Measurements from ENCODE around the gene RSPH6A. TPM values are rescaled to one million over a fixed set of nuclear protein-coding genes. Genes with fewer than 3 reads are reported as not detected.

RSPH6A gene
- total and polyA plus RNA-seq, 10 of the 15 experiments (the other 5 are each of a cell fraction or from before 2014, with no cell fraction given): 0.03 to 0.41 (median 0.22) TPM; not detected in 4

DNA sequence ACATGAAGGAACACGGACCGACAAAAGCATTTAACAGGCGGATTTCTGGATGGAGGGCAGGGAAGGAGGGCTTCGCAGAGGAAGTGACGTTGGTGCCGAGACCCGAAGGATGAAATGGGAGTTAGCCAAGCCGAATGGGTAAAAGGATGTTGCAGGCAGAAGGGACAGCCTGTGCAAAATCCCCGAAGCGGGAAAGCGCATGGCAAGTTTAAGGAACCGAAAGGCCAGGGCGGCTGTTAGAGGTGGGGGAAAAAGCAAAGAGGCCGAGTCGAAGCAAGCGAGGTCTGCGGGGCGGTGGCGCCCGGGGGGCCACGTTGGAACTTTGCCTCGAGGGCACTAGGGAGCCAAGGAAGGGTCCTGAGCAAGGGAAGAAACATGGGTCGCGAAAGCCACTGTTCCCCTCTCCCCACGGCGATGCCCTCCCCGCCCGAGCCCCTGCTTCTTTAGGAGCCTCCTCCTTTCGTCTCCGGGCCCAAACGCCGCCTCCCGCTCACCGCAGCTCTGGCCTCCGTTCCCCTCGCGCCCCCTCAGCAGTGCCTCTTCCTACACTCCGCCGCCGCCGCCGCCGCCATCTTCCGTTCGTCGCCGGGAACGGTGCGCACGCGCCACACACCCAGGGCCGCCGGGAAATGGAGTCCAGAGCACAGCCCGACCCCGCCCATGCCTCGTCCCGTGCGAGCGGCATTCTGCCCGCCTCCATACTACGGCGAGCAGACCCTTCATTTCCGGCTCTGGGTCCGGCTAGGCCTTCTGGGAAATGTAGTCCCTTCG, 47.6 kb upstream of the RSPH6A start, which contains the start of gene SYMPK (continued):
- TF ChIP-seq, protein P1, sequence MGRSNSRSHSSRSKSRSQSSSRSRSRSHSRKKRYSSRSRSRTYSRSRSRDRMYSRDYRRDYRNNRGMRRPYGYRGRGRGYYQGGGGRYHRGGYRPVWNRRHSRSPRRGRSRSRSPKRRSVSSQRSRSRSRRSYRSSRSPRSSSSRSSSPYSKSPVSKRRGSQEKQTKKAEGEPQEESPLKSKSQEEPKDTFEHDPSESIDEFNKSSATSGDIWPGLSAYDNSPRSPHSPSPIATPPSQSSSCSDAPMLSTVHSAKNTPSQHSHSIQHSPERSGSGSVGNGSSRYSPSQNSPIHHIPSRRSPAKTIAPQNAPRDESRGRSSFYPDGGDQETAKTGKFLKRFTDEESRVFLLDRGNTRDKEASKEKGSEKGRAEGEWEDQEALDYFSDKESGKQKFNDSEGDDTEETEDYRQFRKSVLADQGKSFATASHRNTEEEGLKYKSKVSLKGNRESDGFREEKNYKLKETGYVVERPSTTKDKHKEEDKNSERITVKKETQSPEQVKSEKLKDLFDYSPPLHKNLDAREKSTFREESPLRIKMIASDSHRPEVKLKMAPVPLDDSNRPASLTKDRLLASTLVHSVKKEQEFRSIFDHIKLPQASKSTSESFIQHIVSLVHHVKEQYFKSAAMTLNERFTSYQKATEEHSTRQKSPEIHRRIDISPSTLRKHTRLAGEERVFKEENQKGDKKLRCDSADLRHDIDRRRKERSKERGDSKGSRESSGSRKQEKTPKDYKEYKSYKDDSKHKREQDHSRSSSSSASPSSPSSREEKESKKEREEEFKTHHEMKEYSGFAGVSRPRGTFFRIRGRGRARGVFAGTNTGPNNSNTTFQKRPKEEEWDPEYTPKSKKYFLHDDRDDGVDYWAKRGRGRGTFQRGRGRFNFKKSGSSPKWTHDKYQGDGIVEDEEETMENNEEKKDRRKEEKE (IDR thresholded peaks at IDR 0.05): no peak
- TF ChIP-seq JUNB (IDR thresholded peaks at IDR 0.05) (no peak), NBN (IDR thresholded peaks at IDR 0.05) (peak; percentile 77), RCOR1 (conservative IDR thresholded peaks at IDR 0.05; ENCODE audit: low read depth, low read length) (no peak), NR2C1 (IDR thresholded peaks at IDR 0.05) (peak; percentile 71), RUNX3 (IDR thresholded peaks at IDR 0.05; ENCODE audit: low read length) (peak; percentile 36; the same call in 1 of the 2 replicates), ETV6 (conservative IDR thresholded peaks at IDR 0.05 in 1 of 2, IDR thresholded peaks at IDR 0.05 in 1 of 2; ENCODE audit: borderline replicate concordance in 1 of 2, low read depth in 1 of 2) (no peak), NR2C2 (IDR thresholded peaks at IDR 0.05; ENCODE audit: borderline replicate concordance, control insufficient read depth, insufficient read length, low read depth) (no peak), YBX1 (IDR thresholded peaks at IDR 0.05) (no peak), STAT1 (conservative IDR thresholded peaks at IDR 0.05) (0 out of 2 replicates have a peak, but pooled peaks have one; percentile 63), NFYB (IDR thresholded peaks at IDR 0.05; ENCODE audit: insufficient read depth, low read depth, low read length) (no peak), ATF7 (IDR thresholded peaks at IDR 0.05; ENCODE audit: low read depth) (no peak), MEF2B (IDR thresholded peaks at IDR 0.05; ENCODE audit: partially characterized antibody, poor library complexity, severe bottlenecking) (no peak)
- TF ChIP-seq, protein P2, sequence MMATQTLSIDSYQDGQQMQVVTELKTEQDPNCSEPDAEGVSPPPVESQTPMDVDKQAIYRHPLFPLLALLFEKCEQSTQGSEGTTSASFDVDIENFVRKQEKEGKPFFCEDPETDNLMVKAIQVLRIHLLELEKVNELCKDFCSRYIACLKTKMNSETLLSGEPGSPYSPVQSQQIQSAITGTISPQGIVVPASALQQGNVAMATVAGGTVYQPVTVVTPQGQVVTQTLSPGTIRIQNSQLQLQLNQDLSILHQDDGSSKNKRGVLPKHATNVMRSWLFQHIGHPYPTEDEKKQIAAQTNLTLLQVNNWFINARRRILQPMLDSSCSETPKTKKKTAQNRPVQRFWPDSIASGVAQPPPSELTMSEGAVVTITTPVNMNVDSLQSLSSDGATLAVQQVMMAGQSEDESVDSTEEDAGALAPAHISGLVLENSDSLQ (IDR thresholded peaks at IDR 0.05): peak; percentile 54
- TF ChIP-seq, protein P3, sequence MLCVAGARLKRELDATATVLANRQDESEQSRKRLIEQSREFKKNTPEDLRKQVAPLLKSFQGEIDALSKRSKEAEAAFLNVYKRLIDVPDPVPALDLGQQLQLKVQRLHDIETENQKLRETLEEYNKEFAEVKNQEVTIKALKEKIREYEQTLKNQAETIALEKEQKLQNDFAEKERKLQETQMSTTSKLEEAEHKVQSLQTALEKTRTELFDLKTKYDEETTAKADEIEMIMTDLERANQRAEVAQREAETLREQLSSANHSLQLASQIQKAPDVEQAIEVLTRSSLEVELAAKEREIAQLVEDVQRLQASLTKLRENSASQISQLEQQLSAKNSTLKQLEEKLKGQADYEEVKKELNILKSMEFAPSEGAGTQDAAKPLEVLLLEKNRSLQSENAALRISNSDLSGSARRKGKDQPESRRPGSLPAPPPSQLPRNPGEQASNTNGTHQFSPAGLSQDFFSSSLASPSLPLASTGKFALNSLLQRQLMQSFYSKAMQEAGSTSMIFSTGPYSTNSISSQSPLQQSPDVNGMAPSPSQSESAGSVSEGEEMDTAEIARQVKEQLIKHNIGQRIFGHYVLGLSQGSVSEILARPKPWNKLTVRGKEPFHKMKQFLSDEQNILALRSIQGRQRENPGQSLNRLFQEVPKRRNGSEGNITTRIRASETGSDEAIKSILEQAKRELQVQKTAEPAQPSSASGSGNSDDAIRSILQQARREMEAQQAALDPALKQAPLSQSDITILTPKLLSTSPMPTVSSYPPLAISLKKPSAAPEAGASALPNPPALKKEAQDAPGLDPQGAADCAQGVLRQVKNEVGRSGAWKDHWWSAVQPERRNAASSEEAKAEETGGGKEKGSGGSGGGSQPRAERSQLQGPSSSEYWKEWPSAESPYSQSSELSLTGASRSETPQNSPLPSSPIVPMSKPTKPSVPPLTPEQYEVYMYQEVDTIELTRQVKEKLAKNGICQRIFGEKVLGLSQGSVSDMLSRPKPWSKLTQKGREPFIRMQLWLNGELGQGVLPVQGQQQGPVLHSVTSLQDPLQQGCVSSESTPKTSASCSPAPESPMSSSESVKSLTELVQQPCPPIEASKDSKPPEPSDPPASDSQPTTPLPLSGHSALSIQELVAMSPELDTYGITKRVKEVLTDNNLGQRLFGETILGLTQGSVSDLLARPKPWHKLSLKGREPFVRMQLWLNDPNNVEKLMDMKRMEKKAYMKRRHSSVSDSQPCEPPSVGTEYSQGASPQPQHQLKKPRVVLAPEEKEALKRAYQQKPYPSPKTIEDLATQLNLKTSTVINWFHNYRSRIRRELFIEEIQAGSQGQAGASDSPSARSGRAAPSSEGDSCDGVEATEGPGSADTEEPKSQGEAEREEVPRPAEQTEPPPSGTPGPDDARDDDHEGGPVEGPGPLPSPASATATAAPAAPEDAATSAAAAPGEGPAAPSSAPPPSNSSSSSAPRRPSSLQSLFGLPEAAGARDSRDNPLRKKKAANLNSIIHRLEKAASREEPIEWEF (IDR thresholded peaks at IDR 0.05; ENCODE audit: insufficient replicate concordance, low read depth, low read length): no peak
- TF ChIP-seq, protein P4, sequence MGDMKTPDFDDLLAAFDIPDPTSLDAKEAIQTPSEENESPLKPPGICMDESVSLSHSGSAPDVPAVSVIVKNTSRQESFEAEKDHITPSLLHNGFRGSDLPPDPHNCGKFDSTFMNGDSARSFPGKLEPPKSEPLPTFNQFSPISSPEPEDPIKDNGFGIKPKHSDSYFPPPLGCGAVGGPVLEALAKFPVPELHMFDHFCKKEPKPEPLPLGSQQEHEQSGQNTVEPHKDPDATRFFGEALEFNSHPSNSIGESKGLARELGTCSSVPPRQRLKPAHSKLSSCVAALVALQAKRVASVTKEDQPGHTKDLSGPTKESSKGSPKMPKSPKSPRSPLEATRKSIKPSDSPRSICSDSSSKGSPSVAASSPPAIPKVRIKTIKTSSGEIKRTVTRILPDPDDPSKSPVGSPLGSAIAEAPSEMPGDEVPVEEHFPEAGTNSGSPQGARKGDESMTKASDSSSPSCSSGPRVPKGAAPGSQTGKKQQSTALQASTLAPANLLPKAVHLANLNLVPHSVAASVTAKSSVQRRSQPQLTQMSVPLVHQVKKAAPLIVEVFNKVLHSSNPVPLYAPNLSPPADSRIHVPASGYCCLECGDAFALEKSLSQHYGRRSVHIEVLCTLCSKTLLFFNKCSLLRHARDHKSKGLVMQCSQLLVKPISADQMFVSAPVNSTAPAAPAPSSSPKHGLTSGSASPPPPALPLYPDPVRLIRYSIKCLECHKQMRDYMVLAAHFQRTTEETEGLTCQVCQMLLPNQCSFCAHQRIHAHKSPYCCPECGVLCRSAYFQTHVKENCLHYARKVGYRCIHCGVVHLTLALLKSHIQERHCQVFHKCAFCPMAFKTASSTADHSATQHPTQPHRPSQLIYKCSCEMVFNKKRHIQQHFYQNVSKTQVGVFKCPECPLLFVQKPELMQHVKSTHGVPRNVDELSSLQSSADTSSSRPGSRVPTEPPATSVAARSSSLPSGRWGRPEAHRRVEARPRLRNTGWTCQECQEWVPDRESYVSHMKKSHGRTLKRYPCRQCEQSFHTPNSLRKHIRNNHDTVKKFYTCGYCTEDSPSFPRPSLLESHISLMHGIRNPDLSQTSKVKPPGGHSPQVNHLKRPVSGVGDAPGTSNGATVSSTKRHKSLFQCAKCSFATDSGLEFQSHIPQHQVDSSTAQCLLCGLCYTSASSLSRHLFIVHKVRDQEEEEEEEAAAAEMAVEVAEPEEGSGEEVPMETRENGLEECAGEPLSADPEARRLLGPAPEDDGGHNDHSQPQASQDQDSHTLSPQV (IDR thresholded peaks at IDR 0.05): no peak
